Mesodermal cell (in vitro differentiated cells): Measurements from ENCODE around the gene CNIH4.
"Not testable (repeated sequence)": the region's sequence is repeated elsewhere in the genome, so short reads cannot be mapped to it uniquely, and the experiment has no call there.

ENCODE experiments used
- H3K27ac ChIP-seq: 2 replicates; pipeline ENCODE4 v1.7.0; 2013; ENCODE audit warnings: mild to moderate bottlenecking, low read depth, low read length, moderate library complexity; ENCODE audit not compliant: severe bottlenecking
- H3K36me3 ChIP-seq: 2 replicates; pipeline ENCODE4 v1.7.1; 2013; ENCODE audit warnings: mild to moderate bottlenecking, low read length, moderate library complexity; ENCODE audit not compliant: control insufficient read depth, insufficient read depth
- H3K4me1 ChIP-seq: one replicate; pipeline ENCODE4 v1.7.1; 2013; ENCODE audit warnings: mild to moderate bottlenecking, low read length; ENCODE audit not compliant: insufficient read depth, control insufficient read depth, poor library complexity, severe bottlenecking
- H3K4me3 ChIP-seq: 2 replicates; pipeline ENCODE4 v1.7.0; 2013; ENCODE audit warnings: low read length, control low read depth, mild to moderate bottlenecking; ENCODE audit not compliant: insufficient read depth, poor library complexity, severe bottlenecking; ENCODE audit errors: extremely low read depth
- H3K9me3 ChIP-seq: 2 replicates; pipeline ENCODE4 v1.7.1; 2013; ENCODE audit warnings: mild to moderate bottlenecking, low read length, moderate library complexity; ENCODE audit not compliant: control insufficient read depth
- WGBS, 2 experiments: methylation state at CpG; one replicate each; pipeline ENCODE4 v1.1.5; 2013; ENCODE audit warnings: missing lambda C conversion rate in 2 of 2; ENCODE audit not compliant: insufficient coverage in 2 of 2; 5-methylcytosine and 5-hydroxymethylcytosine counted together

CNIH4 gene

DNA sequence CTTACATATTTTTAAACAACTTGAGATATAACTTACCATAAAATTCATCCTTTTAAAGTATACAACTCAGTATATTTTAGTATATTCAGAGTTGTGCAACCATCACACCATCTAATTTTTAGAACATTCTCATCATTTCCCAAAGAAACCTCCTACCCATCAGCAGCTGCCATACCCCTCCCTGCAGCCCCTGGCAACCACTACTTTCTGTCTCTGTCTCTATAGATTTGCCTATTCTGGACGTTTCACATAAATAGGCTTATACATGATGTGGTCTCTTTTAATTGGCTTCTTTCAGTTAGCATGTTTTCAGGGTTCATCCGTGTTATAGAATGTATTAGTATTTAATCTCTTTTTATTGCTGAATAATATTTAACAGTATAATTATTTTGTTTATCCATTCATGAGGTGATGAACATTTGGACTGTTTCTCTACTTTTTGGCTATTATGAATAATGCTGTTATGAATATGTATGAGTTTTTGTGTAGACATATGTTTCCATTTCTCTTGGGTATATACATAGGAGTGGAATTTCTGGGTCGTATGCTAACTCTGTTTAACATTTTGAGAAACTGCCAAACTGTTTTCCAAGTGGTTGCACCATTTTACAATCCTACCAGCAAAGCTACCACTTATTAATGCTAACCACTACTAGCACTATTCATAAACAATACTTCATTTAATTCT is 48.4 kb downstream of the CNIH4 start:
- H3K4me1 ChIP-seq: peaks cover 5% of the 10 kb centered on the region
- H3K4me3 ChIP-seq: no peak overlapping the region
- WGBS, 2 experiments: 100% methylated on average over 1 of the region's 3 CpGs; no CpG with 5 or more reads in 1 of the 2 experiments
- H3K27ac ChIP-seq: no peak overlapping the region
- H3K36me3 ChIP-seq: peaks cover 66% of the 10 kb centered on the region
- no peaks in the 10 kb centered on the region for H3K9me3 ChIP-seq

DNA sequence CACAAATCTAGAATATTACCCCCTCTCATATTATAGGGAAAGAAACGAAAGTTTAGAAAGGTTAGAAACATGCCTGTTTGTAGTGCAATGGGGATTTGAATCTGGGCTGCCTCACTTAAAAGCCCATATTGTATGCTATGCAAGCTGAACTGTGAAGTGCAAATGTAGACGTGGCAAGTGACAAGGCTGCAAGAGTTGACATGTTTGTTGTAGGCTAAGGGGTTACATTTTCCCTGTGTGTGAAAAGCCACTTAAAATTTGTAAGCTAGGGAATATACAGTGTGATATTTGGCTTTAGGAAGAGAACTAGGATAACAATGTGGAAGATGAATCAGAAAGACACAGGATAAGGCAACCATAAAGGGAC is 48.9 kb downstream of the CNIH4 start:
- Histone ChIP-seq H3K4me3 (no peak overlapping the region), H3K4me1 (peaks cover 5% of the 10 kb centered on the region), H3K27ac (no peak overlapping the region), H3K9me3 (no peaks in the 10 kb centered on the region), H3K36me3 (peaks cover 66% of the 10 kb centered on the region)
- WGBS, 2 experiments: 80 to 92% methylated on average over 1 to 2 of the region's 2 CpGs

DNA sequence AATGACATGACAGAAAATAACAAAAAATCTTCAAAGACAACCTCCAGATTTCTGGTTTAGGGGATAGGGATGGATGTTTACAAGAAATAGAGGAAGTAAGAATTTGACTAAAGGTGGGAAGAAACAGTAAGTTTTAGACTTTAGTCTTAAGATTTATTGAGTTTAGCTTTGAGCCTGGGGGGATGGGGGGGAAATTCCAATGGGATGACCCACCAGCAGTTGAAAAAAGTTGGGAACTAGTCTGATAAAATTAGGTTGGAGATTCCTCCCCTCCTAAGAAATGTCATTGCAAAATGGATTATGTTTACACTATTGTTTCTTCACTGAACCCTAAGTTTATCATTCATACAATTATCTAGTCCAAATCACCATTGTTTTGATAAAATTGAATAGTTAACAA is 49.5 kb downstream of the CNIH4 start:
- peaks cover 5% of the 10 kb centered on the region for H3K4me1 ChIP-seq
- H3K4me3 ChIP-seq: no peak overlapping the region
- H3K27ac ChIP-seq: no peak overlapping the region
- peaks cover 65% of the 10 kb centered on the region for H3K36me3 ChIP-seq
- no peaks in the 10 kb centered on the region for H3K9me3 ChIP-seq

DNA sequence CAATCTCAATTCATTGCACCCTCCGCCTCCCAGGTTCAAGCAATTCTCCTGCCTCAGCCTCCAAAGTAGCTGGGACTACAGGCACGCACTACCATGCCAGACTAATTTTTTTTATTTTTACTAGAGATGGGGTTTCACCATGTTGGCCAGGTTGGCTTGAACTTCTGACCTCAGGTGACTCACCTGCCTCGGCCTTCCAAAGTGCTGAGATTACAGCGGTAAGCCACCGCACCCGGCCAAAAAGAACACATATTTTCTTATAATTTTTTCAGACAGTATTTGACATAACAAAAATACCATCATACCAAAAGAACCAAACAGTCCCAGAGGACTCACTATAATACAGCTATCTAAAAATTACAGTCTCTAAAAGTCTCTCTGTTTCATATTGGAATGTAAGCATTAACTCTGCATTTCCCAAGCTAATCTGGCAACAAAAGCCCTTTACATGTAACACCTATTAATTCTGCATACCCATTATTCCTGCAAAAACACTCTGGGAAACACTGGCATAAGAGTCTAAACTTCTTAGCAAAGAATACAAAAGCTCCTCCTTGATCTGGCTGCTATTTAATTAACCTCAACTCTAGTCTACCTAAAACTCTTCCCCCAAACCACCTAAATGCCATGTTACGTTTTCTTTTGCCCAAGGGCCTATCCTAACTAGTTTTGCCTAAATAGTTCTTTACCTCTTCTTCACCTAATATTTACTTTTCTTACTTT is 51.1 kb downstream of the CNIH4 start:
- peaks cover 71% of the 10 kb centered on the region for H3K36me3 ChIP-seq
- H3K4me3 ChIP-seq: no peak overlapping the region
- 86 to 100% methylated on average over 3 to 6 of the region's 7 CpGs for WGBS, 2 experiments
- no peak overlapping the region for H3K27ac ChIP-seq
- H3K4me1 ChIP-seq: peaks cover 12% of the 10 kb centered on the region
- H3K9me3 ChIP-seq: no peaks in the 10 kb centered on the region

DNA sequence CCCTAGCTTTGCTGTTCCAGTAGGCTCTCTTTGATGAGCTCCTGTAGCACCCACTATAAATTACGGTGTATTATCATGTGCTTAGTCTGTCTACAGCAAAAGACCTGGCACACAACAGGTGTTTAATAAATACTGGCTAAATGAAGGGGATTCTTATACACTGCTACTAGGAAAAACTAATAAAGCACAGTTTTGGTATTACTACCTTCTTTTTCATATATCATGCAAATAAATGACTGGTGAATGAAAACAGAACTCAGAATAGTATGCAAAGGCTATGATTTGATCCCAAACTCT is 51.6 kb downstream of the CNIH4 start:
- Histone ChIP-seq H3K36me3 (peaks cover 72% of the 10 kb centered on the region), H3K27ac (no peak overlapping the region)
- no CpG with 5 or more reads among the region's 1 CpG for WGBS, 2 experiments

DNA sequence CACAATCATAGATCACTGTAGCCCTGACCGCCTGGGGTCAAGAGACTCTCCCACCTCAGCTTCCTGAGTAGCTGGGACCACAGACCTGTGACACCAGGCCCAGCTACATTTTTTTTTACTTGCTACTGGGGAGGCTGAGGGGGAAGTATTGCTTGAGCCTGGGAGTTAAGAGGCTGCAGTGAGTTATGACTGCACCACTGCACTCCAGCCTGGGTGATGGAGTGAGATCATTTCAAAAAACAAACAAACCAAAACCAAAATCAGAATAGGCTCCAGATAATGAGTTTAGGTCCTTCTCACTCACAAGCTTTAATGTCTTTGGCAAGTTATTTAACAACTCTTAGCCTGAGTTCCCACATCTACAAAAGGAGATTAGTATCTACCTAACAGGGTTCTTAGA is 55.1 kb downstream of the CNIH4 start:
- no peak overlapping the region for H3K27ac ChIP-seq
- peaks cover 65% of the 10 kb centered on the region for H3K36me3 ChIP-seq
- WGBS, 2 experiments: 100% methylated on average over 1 of the region's 1 CpG
- no peak overlapping the region for H3K4me3 ChIP-seq
- H3K9me3 ChIP-seq: no peaks in the 10 kb centered on the region
- H3K4me1 ChIP-seq: peaks cover 12% of the 10 kb centered on the region

More for the DNA sequence above, 51.6 kb downstream of the CNIH4 start:
- Histone ChIP-seq H3K9me3 (no peaks in the 10 kb centered on the region), H3K4me3 (no peak overlapping the region), H3K4me1 (peaks cover 12% of the 10 kb centered on the region)

DNA sequence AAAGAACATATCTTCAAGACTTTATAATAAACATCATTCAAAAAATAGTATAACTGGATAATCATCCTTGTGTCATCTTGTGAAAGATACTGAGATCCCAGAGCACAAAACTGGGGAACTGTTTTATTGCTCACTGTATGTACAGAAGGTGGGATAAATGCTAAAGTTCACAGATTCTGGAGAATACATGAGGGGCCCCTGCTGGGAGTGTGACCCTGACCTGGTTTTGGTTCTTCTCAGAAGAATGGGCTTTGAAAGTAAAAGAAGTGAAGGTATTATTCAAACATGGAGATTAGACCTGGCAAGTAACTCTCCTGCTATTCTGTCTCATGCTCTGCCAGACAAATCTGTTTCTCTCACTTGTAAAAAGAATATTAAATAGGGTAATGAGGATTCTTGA is 63.4 kb downstream of the CNIH4 start:
- H3K9me3 ChIP-seq: no peaks in the 10 kb centered on the region
- H3K4me3 ChIP-seq: no peak overlapping the region
- H3K36me3 ChIP-seq: peaks cover 93% of the 10 kb centered on the region
- H3K4me1 ChIP-seq: no peaks in the 10 kb centered on the region
- no peak overlapping the region for H3K27ac ChIP-seq

DNA sequence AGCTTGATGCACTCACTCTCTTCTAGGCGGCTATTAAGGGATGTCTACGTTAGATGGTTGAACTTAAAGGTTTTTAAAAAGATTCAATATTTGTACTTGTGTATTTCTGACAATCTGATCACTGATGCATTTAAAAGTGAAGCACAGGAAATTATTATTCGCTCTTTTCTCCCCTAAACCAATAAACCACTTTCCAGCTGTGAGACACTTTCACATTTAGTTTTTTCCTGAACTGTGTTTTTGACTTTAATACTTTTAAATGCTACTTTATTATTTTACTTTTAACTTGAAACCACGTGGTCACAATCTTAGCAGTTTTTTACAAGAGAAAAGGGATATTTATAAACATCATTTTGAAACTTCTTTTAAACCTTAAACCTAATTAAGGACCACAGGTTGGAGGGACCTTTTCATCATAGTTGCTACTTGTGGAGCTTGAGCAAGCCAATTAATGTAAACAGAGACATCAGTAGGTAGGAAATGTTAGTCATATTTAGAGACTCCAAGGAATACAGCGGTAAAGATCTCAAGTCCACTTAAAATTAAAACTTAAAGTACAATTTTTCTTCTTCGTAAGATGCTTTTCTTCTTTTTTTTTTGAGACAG is 68.7 kb downstream of the CNIH4 start:
- Histone ChIP-seq H3K27ac (no peak overlapping the region), H3K4me3 (no peak overlapping the region), H3K9me3 (no peaks in the 10 kb centered on the region), H3K4me1 (peaks cover 4% of the 10 kb centered on the region), H3K36me3 (peaks cover 77% of the 10 kb centered on the region)
- 86 to 94% methylated on average over 2 of the region's 6 CpGs for WGBS, 2 experiments

DNA sequence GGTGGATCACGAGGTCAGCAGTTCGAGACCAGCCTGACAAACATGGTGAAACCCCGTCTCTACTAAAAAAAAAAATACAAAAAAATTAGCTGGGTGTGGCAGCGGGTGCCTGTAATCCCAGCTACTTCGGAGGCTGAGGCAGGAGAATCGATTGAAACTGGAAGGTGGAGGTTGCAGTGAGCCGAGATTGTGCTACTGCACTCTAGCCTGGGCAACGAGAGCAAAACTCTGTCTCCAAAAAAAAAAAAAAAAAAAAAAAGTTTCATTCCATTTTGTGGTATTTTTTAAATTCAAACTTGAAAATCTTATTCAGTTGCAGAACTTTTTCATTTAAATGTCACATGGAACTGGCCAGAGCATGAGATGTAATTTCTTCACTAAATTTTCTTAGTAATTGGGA is 70.2 kb downstream of the CNIH4 start:
- not testable (repeated sequence) for H3K4me3 ChIP-seq, H3K27ac ChIP-seq, H3K9me3 ChIP-seq, H3K4me1 ChIP-seq
- 96 to 100% methylated on average over 5 to 6 of the region's 8 CpGs for WGBS, 2 experiments
- peaks cover 62% of the 10 kb centered on the region for H3K36me3 ChIP-seq

DNA sequence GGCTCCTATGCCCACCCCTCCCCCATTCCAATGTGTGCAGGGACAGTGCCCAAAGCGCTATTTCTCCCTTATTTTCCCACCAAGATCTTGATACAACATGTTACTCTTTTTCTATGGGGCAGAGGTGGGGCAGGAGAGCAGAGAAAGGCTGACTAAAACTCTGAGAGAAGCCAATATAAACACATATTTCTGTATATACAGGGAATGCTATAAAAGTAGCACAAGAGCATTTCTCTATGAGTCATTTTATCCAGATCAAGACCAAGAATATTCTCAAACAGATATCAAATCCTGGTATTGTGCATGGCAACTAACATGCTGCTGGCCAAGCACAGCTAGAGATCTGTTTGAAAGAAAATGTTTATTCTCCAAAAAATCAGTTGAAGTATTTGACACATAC is 70.7 kb downstream of the CNIH4 start:
- no peaks in the 10 kb centered on the region for H3K9me3 ChIP-seq
- no peak overlapping the region for H3K27ac ChIP-seq
- no CpG with 5 or more reads among the region's 1 CpG for whole genome bisulfite sequencing, 2 experiments
- peaks cover 4% of the 10 kb centered on the region for H3K4me1 ChIP-seq
- peaks cover 57% of the 10 kb centered on the region for H3K36me3 ChIP-seq
- no peak overlapping the region for H3K4me3 ChIP-seq

DNA sequence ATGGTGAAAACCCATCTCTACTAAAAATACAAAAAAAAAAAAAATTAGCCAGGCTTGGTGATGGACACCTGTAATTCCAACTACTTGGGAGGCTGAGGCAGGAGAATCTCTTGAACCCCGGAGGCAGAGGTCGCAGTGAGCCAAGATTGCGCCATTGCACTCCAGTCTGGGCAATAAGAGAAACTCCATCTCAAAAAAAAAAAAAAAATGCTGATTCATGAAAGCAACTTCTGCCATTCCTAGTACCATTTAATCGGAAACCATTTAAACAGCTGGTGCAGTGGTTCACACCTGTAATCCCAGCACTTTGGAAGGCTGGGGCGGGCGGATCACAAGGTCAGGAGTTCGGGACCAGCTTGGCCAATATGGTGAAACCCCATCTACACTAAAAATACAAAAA is 72.0 kb downstream of the CNIH4 start:
- 86 to 98% methylated on average over 5 to 7 of the region's 7 CpGs for WGBS, 2 experiments
- H3K4me3 ChIP-seq, H3K4me1 ChIP-seq, H3K27ac ChIP-seq, H3K9me3 ChIP-seq: not testable (repeated sequence)
- peaks cover 44% of the 10 kb centered on the region for H3K36me3 ChIP-seq
